SIG-M5 treated with dmso at 0.1 percent for 504 hours (cell line): ENCODE results near the gene EYA4.

Experiments
- DNase-seq: peaks from one replicate; lab custom pipeline; 2025; ENCODE audit not compliant: unreplicated experiment; lab: John Stamatoyannopoulos, UW

EYA4 gene

DNA sequence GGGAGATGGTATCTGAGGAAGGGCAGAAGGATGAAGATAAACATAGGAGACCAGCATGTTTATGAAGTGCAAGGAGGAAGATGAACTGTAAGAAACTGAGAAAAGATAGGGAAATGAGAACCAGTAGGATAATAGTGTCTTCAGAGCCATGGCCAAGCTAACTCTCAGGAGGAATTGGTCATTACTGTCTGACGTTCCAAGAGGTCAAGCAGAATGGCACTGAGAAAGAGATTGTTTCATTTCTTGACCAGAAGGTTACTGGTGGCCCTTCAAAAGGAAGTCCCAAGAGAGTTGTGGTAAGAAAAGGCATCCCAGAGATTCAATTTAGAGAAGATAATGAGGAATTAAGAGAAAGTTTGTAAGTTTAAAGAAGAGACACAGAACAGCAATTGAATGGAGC lies 47.5 kb downstream of the EYA4 start:
- no peak for DNase-seq

DNA sequence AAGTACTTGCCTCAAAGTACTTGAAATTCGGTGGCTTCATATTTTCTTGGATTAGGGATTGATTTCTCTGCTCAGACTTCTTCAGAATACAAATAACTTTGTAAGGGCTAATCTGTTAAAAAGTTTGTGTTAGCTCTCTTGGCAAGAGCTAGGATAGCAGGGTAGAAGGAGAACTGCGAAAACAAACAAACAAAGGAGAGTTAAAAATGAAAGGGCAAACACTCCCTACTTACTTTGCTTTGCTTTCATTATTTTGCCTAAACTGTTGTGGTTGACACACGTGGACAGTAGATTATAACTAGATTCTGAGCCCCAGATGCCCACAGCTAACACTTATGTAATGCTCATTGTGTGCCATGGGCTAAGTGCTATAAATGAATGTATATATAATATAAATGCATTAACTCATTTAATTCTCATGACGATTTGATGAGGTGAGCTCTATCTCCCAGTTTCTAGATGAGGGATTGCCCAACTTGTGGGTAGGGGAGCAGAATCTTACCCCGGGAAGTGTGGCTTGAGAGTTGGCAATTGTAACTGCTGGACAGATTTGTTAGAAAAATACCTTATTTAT lies 48.7 kb downstream of the EYA4 start:
- no peak for DNase-seq

DNA sequence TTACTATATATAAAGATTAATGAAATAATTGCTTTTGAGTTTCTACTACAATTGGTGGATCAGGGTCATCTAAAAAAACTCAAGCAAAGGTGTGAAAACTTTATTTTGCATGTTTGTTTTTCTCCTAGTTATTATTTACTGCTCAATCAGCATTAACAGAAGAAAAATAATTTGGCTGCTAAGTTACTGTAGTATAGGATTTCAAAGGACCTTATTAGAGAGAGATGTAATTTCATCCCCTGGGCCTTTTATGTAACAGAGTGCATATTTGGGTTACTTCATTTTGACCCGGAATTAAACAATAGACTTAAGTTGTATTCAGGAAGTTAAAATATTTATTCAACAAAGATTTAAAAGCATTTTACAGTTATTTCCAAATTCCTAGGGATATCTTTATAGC lies 49.8 kb downstream of the EYA4 start:
- no peak for DNase-seq

DNA sequence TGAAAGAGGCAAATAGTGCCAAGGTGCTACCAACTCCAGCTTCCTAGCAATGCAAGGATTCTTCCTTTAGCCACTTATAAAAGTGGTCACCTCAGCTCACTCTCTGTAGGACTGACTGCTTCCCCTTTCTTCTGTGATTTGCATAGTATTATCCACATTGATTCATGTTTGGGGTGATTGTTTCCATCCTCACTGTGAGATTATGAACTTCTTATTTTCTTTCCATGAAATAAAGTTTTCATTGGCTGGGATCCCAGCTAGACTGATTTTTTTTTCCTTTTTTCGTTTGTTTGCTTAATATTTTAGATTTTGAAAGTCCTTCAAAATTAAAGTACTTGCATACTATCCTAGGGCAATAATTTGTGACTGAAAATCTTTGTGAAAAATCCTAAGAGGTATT lies 50.5 kb downstream of the EYA4 start:
- no peak for DNase-seq

DNA sequence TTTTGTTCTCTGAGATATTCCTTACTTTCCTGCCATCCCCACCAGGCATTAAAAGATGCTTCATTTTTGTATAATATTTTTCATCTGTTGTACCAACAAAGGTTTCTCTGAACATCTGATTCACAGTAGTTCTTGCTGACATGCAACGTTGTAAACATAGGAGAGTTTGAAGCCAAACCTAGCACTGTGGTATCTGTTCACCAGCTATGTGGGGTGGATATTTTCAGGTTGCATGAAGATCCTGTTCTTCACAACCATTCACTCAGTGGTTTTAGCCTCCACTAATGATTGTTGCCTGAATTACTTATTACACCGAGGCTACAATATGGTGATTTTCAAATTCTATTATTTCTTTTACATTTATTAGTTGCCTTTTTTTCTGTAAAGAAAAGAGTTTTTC lies 56.5 kb downstream of the EYA4 start:
- no peak for DNase-seq

DNA sequence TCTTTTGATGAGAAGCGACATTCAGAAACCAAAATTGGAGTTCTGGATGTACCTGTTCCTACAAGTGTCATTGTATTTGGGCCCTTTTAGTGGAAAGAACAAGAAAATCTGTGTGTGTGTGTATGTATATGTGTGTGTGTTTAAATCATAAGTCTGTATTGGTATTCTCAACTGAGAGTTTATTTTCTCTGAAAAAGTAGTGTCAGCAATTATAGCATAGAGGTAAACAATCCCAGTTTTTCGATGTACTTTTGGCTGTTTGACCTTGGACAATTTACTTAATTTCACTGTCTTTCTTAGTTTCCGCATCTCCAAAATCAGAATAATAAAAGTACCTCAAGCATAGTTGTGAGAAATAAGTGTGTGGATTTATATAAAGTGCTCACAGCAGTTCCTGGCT lies 57.2 kb downstream of the EYA4 start:
- DNase-seq: no peak

DNA sequence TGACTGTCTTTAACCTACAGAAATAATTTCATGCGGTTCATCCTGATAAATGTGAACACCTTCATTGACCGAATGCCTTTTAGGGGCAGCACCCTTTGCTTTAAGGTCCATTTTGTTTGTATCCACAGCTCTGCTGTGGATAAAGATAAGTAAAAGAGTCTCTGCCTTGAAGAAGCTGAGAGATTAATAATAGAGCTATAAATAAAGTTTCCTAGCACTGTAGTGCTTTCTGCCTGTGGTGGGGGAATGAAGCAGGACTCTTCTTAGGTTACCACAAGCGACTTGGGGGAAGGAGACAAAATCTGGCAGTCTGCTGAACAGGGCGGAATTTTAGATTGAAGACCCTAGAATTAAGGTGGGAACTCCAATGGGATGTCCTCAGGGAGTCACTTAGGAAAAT lies 57.6 kb downstream of the EYA4 start:
- no peak for DNase-seq

DNA sequence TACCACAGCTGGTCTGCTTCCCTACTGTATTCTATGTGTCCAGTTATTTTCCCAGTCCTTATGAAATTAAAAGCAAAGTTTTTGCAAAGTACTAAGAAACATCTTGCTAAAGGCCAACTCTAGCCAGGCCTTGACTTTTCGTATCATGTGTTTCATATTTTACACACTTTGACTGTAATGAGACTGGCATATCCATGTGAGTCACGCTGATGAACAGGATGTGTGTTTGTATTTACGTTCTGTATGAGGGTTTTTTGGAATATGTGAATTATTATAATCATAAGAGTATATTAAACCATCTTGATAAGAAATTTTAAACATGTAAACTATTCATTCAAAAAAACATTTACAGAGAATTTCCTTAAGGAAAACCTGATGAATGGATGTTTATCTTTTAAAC lies 59.7 kb downstream of the EYA4 start:
- DNase-seq: no peak

DNA sequence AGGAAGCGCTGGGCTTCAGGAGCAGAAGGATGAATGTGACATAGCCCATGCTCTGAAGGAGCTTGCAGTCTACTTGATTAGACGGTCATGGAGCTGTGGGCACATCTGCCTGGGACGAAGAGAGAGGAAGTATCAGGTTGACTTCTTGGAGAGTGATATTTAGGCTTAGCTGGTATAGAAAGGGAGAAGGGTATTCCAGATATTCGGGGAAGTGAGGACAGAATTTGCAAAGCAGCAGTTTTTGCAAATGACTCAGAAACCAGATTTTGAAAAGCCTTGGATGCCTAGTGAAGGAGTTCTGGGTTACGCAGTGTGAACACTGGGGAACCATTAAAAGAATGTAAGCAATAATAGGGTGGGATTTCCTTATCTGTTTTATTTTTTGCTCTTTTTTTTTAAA lies 60.7 kb downstream of the EYA4 start:
- no peak for DNase-seq

DNA sequence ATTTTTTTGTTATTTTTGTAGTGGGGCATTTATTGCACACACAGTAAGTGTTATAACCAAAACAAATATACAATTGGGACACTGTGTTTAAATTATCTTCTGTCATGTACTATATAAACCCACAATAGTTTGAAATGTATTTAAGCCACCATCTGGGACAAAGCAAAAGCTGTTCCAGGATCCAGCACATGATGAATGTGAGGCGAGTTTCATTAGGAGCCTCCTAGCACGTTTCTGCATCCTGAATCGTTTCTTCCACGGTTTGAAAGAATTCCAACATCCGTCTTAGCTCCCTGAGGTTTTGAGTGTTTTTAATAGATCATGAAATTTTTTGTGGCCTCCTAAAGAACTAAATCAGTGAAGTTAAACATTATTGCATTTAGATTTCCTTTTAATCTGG lies 65.8 kb downstream of the EYA4 start:
- DNase-seq: no peak

DNA sequence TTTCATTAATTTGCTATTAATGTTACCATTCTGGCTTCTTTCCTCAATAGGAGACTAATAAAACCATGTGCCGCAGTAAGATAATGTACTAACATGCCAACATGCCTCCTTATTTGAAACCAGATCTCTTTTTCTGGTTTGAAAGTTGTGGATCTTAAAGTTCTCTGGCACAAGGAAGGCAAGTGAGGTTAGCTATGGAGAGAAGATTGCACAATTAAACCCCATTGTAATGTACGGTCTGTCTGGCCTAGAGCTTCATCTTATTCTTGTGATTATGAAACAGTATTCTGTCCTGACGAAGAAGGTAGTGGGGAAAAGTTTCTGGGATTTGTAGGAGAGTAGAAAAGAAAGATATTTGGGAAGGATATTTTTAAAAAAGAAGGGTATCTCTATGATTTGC lies 68.4 kb downstream of the EYA4 start:
- no peak for DNase-seq

DNA sequence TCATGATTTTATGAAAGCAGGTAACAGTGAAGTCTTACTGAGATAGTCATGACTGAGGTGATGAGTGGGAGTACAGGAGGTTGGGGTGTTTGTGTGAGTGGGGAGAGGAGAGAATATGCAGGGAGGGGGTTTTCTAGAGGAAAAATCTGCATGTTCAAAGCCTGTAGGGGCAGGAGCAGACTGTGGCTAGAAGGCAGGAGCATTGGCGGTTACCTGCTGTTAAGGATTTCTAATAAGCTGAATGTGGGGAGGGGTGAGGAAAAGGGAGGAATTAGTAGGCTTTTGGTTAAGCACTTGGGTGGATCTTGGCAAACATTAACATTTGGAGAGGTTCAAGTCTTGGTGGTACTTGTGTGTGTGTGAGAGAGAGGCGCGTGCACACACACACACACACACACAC lies 70.8 kb downstream of the EYA4 start:
- no peak for DNase-seq

DNA sequence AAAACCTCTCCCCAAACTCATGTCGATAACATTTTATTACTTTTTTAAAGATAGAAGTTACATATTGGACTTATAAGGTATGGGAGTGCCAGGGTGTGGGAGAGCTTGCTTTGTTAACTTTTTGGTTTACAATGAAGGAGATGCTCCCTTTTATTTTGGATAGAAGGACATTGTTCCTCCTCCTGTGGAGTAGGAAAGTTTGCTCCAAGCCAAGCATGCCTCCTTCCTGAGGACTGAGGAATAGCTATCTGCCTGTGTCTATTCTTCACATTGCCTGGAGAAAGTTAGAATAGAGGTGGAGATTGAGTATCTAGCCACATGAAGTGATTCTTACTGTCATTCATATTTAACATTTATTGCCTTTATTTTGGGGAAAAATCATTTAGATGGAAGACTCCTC lies 71.9 kb downstream of the EYA4 start:
- DNase-seq: no peak

DNA sequence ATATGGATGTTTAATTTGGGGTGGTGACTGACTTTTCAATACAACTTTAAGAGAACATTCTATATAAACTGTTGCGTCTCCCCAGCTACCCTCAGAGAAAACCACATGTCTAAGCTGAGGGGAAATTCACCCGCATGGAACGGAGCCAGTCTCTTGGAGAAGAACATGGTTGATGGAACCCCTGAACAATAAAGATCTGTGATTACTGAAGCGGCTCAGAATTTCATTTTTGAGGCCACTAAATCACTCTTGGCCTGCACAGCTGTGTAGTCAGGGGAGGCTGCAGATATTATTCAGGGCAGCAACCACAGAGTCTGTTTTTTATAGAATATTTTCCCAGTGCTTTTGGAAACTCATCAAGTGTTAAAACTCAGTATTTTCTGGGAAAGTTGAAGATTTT lies 73.8 kb downstream of the EYA4 start:
- no peak for DNase-seq

DNA sequence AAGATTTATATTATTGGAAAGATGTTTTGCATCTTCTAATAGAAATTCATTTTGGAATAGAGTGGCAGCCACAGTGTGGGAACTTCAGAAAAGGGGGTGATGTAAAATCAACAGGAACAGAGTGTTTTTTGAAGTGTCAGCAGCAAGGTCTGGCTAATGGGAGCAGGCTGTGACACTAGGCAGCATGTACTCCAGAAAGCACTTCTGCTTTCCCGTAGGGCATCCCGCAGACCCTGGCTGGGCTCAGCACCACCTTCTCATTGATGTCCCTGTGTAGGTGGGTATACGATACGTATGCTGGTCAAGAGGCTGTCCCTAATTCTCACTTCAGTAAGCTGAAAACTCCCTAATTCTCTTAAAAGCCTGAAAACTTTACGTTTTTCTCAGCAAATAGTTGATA lies 74.7 kb downstream of the EYA4 start:
- no peak for DNase-seq

DNA sequence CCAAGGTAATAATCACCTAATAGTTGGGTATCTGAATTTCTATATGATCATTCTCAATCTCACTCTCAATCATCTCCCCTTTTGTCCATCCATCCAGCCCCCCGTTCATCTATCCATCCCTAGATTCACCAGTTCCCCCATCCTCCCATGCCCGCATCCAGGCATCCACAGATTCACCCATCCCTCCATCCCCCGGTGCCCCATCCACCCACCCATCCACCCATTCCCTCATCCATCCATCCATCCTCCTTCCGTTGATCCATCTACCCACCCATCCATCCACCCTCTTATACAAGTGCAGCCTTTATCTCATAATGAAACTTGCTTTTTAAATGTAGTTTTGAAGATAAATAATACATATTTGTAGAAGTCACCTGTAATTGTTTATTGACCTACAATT lies 76.5 kb downstream of the EYA4 start:
- DNase-seq: no peak

DNA sequence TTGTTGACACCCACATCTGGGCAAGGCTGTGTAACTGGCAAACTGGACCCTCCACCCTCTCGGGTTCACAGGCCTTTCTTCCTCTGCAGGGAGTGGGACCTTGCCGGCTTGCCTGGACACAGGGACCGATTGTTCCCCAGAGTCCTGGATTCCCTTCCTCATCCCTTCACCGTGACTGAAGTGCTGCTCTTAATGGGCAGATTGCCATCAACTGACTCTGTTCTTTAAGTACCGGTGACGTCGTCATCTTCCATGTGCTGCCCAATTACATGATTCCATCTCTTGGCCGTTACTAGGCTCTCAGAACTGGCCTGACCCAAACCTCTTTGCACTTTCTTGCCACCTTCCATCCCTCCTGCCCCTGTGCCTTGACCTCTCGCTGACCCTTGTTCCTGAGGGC lies 85.4 kb downstream of the EYA4 start:
- no peak for DNase-seq

DNA sequence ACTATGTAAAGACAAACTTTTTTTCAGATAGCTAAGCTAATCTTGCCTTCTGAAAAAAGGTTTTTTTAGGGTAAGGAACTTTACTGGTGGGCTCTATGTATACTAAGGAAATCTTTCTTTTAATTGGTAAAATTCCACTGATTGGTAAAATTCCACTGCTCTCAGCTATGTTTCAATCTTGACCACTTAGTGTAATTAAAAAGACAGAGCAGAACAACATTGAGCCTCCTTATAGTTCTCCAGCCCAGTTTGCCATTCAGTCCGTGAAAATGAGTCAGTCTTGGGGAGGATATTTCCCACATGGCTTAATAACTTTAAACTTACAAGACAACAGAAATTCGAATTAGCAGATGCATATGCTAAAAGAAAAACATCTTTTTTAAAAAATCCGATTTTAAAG lies 92.7 kb downstream of the EYA4 start:
- DNase-seq: no peak

DNA sequence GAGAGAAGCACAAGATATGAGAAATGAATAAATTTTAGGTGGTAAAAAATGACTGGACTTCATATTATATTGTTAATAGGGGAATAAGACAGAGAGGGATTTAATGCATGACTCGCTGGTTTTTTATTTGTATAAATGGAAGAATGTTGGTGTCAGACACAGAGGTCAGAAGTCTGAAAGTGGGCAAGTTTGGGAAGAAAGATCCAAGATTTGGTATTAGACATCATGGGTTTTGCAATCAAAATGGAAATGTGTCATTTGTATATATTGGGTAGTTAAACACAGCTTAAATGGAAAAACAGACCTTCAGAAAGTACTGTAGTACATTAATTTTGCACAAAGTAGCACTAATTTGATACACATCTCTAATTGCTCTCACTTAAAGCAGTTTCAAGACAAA lies 96.2 kb downstream of the EYA4 start:
- DNase-seq: no peak

DNA sequence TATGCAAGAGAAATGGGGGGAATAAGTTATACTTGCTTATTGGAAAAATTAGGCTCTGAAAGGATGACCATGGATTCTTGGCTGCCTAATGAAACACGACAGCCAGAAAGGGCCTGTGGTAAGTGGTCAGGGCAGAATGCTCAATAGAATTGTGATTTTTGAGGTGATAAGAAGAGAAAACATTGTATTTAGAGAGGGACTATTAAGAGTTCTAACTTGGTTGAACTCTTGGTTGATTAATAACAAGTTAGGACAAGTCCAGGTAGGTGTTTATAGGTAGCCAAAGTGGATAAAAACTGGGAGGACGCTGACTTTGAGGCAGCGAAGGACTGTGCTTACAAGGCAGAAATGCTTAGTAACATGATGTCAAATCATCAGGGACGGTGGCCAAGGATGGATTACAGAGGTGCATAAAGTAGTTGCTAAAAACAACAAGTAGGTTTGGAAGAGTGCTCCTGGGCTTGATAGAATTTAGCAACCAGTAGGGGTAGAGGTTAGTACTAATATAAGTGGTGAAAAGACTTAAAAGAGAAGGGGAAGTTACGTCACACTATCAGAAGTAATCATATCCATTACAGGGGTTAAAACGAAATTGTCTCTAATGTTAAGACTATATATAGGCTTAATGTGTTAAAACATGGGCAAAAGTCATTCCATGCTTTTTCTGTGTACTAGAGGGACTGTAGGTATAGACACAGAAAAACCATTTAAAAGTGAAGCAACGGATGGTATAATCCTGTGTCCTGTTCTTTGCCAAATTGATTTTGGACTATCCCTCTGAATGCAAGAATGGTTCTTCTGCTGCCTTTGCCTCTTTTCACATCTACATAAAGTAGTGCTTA lies 98.6 kb downstream of the EYA4 start:
- DNase-seq: no peak

DNA sequence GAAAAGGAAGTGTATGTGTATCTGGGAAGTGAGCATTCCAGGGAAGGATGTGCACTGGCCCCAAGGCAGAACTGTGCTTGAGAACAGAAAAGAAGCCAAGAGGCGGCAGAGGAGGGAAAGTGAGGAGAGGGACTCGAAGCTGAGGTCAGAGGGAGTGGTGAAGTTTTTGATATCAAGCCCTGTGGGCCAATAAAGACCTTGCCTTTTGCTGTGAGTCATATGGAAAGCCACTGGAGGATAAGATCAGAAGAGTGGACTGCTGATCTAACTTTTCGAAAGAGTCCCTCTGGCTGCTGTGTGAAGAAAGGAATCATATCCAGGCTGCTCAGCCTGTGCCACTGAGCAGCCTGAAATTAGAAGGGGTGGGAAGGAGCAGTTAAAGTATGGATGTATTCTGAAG lies 99.4 kb downstream of the EYA4 start:
- no peak for DNase-seq

DNA sequence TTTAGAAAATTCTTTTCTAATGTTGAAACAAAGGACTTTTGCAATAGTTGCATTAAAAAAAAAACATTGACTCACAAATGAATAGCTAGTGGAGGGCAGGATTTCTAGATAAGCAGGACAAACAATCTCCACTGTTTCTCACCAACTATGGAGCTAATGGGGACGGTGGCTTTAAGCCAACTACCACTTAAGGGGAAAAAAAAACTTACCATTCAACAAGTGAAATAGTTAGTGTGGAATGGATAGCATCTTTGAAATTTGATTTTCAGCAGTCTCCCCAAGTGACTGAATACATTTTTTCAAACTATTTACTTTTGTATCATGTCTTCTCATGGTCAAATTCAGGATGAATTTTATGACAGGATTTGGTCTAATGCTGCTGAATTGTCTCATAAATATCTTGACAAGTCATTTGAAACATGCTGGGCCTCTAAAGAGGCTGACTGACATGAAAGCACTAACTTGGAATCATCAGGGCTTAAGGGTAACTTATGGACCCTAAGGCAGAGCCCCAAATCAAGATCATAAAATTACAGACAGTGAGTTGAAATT lies 100.5 kb downstream of the EYA4 start:
- DNase-seq: no peak

DNA sequence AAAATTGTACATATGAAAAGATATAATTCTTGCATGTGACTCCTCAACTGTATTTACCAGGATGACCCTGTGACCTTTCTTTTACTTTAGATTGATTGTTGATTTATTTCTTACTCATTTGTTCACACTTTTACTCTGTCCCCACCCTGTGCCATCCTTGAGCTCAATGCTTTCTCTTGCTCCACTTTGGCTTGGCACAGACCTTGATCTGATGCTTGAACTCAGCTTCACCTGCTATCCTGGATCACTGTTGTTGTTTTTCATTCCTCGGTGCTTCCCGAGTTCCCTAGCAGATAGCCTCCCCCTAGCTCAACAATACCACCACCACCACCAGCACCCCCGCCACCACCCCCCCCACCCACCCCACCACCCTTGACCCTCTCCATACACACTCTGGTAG lies 102.1 kb downstream of the EYA4 start:
- no peak for DNase-seq
